K562 treated with DMSO at 1 percent for 24 hours (cell line): ENCODE results near the gene VTCN1. TPM values are rescaled to one million over a fixed set of nuclear protein-coding genes. Genes with fewer than 3 reads are reported as not detected.

ENCODE experiments used
- total RNA-seq: library from RNA; unstranded; fragments of 300-600 nt; gene quantifications from 2 replicates; pipeline ENCODE4 v1.2.3, GENCODE V29; 2022; ENCODE audit warnings: low read depth; ENCODE audit not compliant: insufficient read depth

Gene VTCN1
- total RNA-seq = not detected in 2 replicates

GRCh38 chr1:117210831-117211261 lies at the start of gene VTCN1:
Gene VTCN1, minus strand, starts transcription at chr1:117210927. Its CDS starts 72 bp downstream, at chr1:117210855.

GRCh38 chr1:117121589-117122329 lies 89.0 kb downstream of the VTCN1 start, which contains the start of gene TRIM45:
Gene TRIM45, minus strand, starts transcription at chr1:117121749. Its CDS starts 548 bp downstream, at chr1:117121201.

Other genes starting within 250 kb of the VTCN1 start
- gene CD101, start 209.2 kb downstream of the VTCN1 start, total RNA-seq = 0.17 and 0.21 TPM in 2 replicates
- gene TTF2, start 150.6 kb downstream of the VTCN1 start, total RNA-seq = 24.1 and 27.4 TPM in 2 replicates
- 3.0 and 4.2 TPM in 2 replicates for gene TRIM45, start 89.2 kb downstream of the VTCN1 start, total RNA-seq
- 18.8 and 21.9 TPM in 2 replicates for gene MAN1A2, start 156.5 kb upstream of the VTCN1 start, total RNA-seq